ENCODE measurements around the gene TPSG1. TPM values are rescaled to one million over a fixed set of nuclear protein-coding genes. Genes with fewer than 3 reads are reported as not detected.

Gene TPSG1
- total RNA-seq, 1 donor from 2014 or later = not detected

DNA sequence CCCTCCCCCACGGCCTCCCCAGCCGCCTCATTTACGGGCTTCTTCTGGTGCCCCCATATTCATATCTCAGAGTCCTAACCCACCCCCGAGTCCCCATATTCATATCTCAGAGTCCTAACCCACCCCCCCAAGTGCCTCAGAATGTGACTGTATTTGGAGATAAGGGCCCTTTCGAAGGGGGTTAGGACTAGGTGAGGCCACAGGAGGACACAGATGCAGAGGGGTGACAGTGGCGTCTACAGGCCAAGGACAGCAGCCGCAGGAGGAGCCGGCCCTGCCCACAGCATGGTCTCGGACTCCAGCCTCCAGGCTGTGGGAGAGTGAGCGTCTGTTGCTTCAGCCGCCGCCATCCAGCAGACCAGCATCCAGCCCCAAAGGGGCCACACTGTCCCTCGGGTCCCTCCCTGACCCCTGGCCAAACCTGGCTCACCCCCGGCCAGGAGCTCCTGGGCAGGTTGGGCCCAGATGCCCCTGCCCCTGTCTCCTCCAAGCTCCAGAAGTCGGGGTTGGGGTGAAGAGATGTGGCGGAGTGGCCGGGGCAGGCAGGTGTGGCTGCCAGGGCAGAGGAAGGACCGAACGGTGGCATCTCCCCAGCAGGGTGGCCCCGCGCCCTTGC, 46.7 kb downstream of the TPSG1 start:
- DNase-seq (ENCODE audit: low read depth) (no peak), FAIRE-seq (no peak)
- no peak for TF ChIP-seq EZH2 (IDR thresholded peaks at IDR 0.05; ENCODE audit: insufficient read depth, low read length)
- TF ChIP-seq, protein P1, sequence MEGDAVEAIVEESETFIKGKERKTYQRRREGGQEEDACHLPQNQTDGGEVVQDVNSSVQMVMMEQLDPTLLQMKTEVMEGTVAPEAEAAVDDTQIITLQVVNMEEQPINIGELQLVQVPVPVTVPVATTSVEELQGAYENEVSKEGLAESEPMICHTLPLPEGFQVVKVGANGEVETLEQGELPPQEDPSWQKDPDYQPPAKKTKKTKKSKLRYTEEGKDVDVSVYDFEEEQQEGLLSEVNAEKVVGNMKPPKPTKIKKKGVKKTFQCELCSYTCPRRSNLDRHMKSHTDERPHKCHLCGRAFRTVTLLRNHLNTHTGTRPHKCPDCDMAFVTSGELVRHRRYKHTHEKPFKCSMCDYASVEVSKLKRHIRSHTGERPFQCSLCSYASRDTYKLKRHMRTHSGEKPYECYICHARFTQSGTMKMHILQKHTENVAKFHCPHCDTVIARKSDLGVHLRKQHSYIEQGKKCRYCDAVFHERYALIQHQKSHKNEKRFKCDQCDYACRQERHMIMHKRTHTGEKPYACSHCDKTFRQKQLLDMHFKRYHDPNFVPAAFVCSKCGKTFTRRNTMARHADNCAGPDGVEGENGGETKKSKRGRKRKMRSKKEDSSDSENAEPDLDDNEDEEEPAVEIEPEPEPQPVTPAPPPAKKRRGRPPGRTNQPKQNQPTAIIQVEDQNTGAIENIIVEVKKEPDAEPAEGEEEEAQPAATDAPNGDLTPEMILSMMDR (IDR thresholded peaks at IDR 0.05; ENCODE audit: insufficient read depth, low read depth, low read length) = no peak
- Histone ChIP-seq H4K20me1 (ENCODE audit: insufficient read depth, low read length) (no peaks in the 10 kb centered on the region), H3K4me1 (ENCODE audit: insufficient read depth, low read length) (peaks cover 40% of the 10 kb centered on the region), H3K4me3 (ENCODE audit: insufficient read depth, low read depth, low read length) (no peak overlapping the region), H2AFZ (ENCODE audit: low read depth, low read length) (no peak overlapping the region), H3K36me3 (ENCODE audit: insufficient read depth, low read length) (no peaks in the 10 kb centered on the region), H3K9me3 (ENCODE audit: insufficient read depth, low read depth, low read length) (no peaks in the 10 kb centered on the region), H3K27me3 (ENCODE audit: insufficient read depth, low read length) (no peaks in the 10 kb centered on the region), H3K4me2 (ENCODE audit: low read length) (no peak overlapping the region), H3K27ac (ENCODE audit: low read depth, low read length) (no peak overlapping the region), H3K9ac (ENCODE audit: low read length) (no peak overlapping the region), H3K79me2 (ENCODE audit: insufficient read depth, low read length) (no peaks in the 10 kb centered on the region)
- H3K27me3 Mint-ChIP-seq (ENCODE audit: low read depth, unreplicated experiment) = no peaks in the 10 kb centered on the region
- H3K9me3 Mint-ChIP-seq (ENCODE audit: unreplicated experiment) = no peaks in the 10 kb centered on the region
- H3K4me3 Mint-ChIP-seq (ENCODE audit: unreplicated experiment) = no peak overlapping the region
- H3K27ac Mint-ChIP-seq (ENCODE audit: unreplicated experiment) = no peak overlapping the region
- H3K36me3 Mint-ChIP-seq (ENCODE audit: low read depth, unreplicated experiment) = no peaks in the 10 kb centered on the region
- H3K4me1 Mint-ChIP-seq (ENCODE audit: low read depth, unreplicated experiment) = peaks cover 6% of the 10 kb centered on the region

DNA sequence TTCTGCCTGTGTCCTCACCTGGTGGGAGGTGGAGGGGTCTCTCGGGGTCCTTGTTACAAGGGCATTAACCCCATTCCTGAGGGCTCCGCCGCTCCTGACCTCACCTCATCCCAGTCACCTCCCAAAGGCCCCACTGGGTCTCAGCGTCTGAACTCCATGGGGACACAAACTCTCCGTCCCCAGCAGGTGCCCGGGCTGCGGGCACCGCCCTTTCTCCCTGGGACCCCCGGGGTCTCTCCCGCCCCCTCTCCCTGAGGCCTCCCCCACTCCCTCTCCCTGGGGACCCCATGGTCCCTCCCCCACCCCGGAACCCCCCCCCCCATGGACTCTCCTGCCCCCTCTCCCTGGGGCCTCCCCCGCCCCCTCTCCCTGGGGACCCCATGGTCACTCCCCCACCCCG, 47.3 kb downstream of the TPSG1 start:
- no peaks in the 10 kb centered on the region for H3K9me3 Mint-ChIP-seq (ENCODE audit: unreplicated experiment)
- no peaks in the 10 kb centered on the region for H3K27me3 ChIP-seq (ENCODE audit: insufficient read depth, low read length)
- TF ChIP-seq, protein P1 (IDR thresholded peaks at IDR 0.05; ENCODE audit: insufficient read depth, low read depth, low read length) = no peak
- no peak for TF ChIP-seq EZH2 (IDR thresholded peaks at IDR 0.05; ENCODE audit: insufficient read depth, low read length)

DNA sequence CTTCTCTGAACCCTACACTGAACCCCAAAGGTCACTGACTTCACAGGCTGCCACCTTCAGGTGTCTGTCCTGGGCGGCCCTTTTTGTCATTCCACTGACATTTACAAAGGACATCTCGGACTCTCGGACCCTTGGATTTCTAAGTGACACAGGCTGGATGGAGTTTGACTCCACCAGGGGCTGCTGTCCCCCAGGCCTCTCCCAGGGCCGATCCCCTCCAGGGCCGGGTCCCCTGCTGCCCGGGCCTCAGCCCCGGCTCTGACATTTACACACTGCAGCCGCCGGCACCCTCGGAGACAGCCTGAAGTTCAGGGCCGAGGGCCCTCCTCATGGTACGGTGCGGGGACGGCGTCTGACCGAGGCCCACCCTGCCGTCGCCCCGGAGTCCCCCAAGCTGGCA, 48.0 kb downstream of the TPSG1 start:
- Mint-ChIP-seq H3K4me3 (ENCODE audit: unreplicated experiment) (no peak overlapping the region), H3K36me3 (ENCODE audit: low read depth, unreplicated experiment) (no peaks in the 10 kb centered on the region), H3K4me1 (ENCODE audit: low read depth, unreplicated experiment) (peaks cover 7% of the 10 kb centered on the region), H3K27ac (ENCODE audit: unreplicated experiment) (no peak overlapping the region), H3K27me3 (ENCODE audit: low read depth, unreplicated experiment) (no peaks in the 10 kb centered on the region), H3K9me3 (ENCODE audit: unreplicated experiment) (no peaks in the 10 kb centered on the region)
- no peak for FAIRE-seq
- Histone ChIP-seq H2AFZ (ENCODE audit: low read depth, low read length) (no peak overlapping the region), H3K4me2 (ENCODE audit: low read length) (no peak overlapping the region), H3K4me1 (ENCODE audit: insufficient read depth, low read length) (peaks cover 27% of the 10 kb centered on the region), H3K36me3 (ENCODE audit: insufficient read depth, low read length) (no peaks in the 10 kb centered on the region), H3K9me3 (ENCODE audit: insufficient read depth, low read depth, low read length) (no peaks in the 10 kb centered on the region), H3K79me2 (ENCODE audit: insufficient read depth, low read length) (no peaks in the 10 kb centered on the region), H3K4me3 (ENCODE audit: insufficient read depth, low read depth, low read length) (no peak overlapping the region), H3K9ac (ENCODE audit: low read length) (no peak overlapping the region), H4K20me1 (ENCODE audit: insufficient read depth, low read length) (no peaks in the 10 kb centered on the region), H3K27me3 (ENCODE audit: insufficient read depth, low read length) (no peaks in the 10 kb centered on the region), H3K27ac (ENCODE audit: low read depth, low read length) (no peak overlapping the region)
- DNase-seq (ENCODE audit: low read depth) = no peak
- TF ChIP-seq, protein P1 (IDR thresholded peaks at IDR 0.05; ENCODE audit: insufficient read depth, low read depth, low read length) = no peak
- no peak for TF ChIP-seq EZH2 (IDR thresholded peaks at IDR 0.05; ENCODE audit: insufficient read depth, low read length)

More for the DNA sequence above, 47.3 kb downstream of the TPSG1 start:
- Mint-ChIP-seq H3K27me3 (ENCODE audit: low read depth, unreplicated experiment) (no peaks in the 10 kb centered on the region), H3K4me1 (ENCODE audit: low read depth, unreplicated experiment) (peaks cover 8% of the 10 kb centered on the region), H3K27ac (ENCODE audit: unreplicated experiment) (no peak overlapping the region), H3K4me3 (ENCODE audit: unreplicated experiment) (no peak overlapping the region), H3K36me3 (ENCODE audit: low read depth, unreplicated experiment) (no peaks in the 10 kb centered on the region)
- FAIRE-seq (no peak), DNase-seq (ENCODE audit: low read depth) (no peak)
- H3K27ac ChIP-seq (ENCODE audit: low read depth, low read length) = no peak overlapping the region
- no peak overlapping the region for H3K4me2 ChIP-seq (ENCODE audit: low read length)
- H3K9me3 ChIP-seq (ENCODE audit: insufficient read depth, low read depth, low read length) = no peaks in the 10 kb centered on the region
- H3K36me3 ChIP-seq (ENCODE audit: insufficient read depth, low read length) = no peaks in the 10 kb centered on the region
- no peak overlapping the region for H3K9ac ChIP-seq (ENCODE audit: low read length)
- peaks cover 34% of the 10 kb centered on the region for H3K4me1 ChIP-seq (ENCODE audit: insufficient read depth, low read length)
- H4K20me1 ChIP-seq (ENCODE audit: insufficient read depth, low read length) = no peaks in the 10 kb centered on the region
- no peaks in the 10 kb centered on the region for H3K79me2 ChIP-seq (ENCODE audit: insufficient read depth, low read length)
- no peak overlapping the region for H3K4me3 ChIP-seq (ENCODE audit: insufficient read depth, low read depth, low read length)
- no peak overlapping the region for H2AFZ ChIP-seq (ENCODE audit: low read depth, low read length)

All from astrocyte (in vitro differentiated cells and primary cell).